DND-41 (cell line): Measurements from ENCODE around the gene PLAGL1.

Experiments used
- ATAC-seq: fragments of 200-7000 bp; cut with Tn5 transposase; 3 replicates; pipeline ENCODE4 v1.9.1; 2021; ENCODE audit warnings: low read depth; ENCODE audit not compliant: insufficient read depth
- DNase-seq: peaks from one replicate; pipeline ENCODE4 v3.0.0-alpha.2; 2020
- H2AFZ ChIP-seq: 2 replicates; pipeline ENCODE4 v1.6.0; 2012; ENCODE audit warnings: low read depth, low read length
- H3K27ac ChIP-seq: 2 replicates; pipeline ENCODE4 v1.5.1; 2012; ENCODE audit warnings: low read length, inconsistent platforms
- H3K27me3 ChIP-seq: fragments of 200-600 bp; sonication (generic); 2 replicates; pipeline ENCODE4 v1.6.0; 2012; ENCODE audit warnings: low read length, mild to moderate bottlenecking, inconsistent platforms; ENCODE audit not compliant: insufficient read depth, poor library complexity
- H3K36me3 ChIP-seq: 2 replicates; pipeline ENCODE4 v1.5.1; 2012; ENCODE audit warnings: low read length, inconsistent platforms; ENCODE audit not compliant: insufficient read depth
- H3K4me1 ChIP-seq: 2 replicates; pipeline ENCODE4 v1.5.1; 2012; ENCODE audit warnings: mild to moderate bottlenecking, low read length; ENCODE audit not compliant: insufficient read depth
- H3K4me2 ChIP-seq: 2 replicates; pipeline ENCODE4 v1.6.0; 2012; ENCODE audit warnings: mild to moderate bottlenecking, moderate library complexity, low read length, inconsistent platforms; ENCODE audit not compliant: insufficient read depth
- H3K4me3 ChIP-seq, 2 experiments: fragments of 200-600 bp in 1 of 2; shearing (Covaris generic) in 1 of 2; 2 replicates each; pipeline ENCODE4 v1.5.1; 2012 to 2016; ENCODE audit warnings: inconsistent platforms in 2 of 2, low read length in 2 of 2, mild to moderate bottlenecking in 2 of 2, low read depth in 1 of 2, moderate library complexity in 1 of 2
- H3K79me2 ChIP-seq: 2 replicates; pipeline ENCODE4 v1.6.0; 2012; ENCODE audit warnings: low read length, inconsistent platforms; ENCODE audit not compliant: insufficient read depth
- H3K9ac ChIP-seq: 2 replicates; pipeline ENCODE4 v1.6.0; 2012; ENCODE audit warnings: low read depth, mild to moderate bottlenecking, inconsistent platforms, low read length, moderate library complexity
- H3K9me3 ChIP-seq: 2 replicates; pipeline ENCODE4 v1.5.1; 2012; ENCODE audit warnings: low read length, moderate library complexity, mild to moderate bottlenecking, inconsistent platforms; ENCODE audit not compliant: insufficient read depth, severe bottlenecking
- H4K20me1 ChIP-seq: 2 replicates; pipeline ENCODE4 v1.6.0; 2012; ENCODE audit warnings: low read length; ENCODE audit not compliant: insufficient read depth
- EZH2 ChIP-seq: IDR thresholded peaks from 3 replicates; pipeline ENCODE4 v1.6.1; 2012; ENCODE audit warnings: borderline replicate concordance, low read depth, mild to moderate bottlenecking, moderate library complexity, low read length, inconsistent platforms; ENCODE audit not compliant: severe bottlenecking
- TF ChIP-seq, protein P1 (sequence below): IDR thresholded peaks from 2 replicates; pipeline ENCODE4 v1.5.1; 2012; ENCODE audit warnings: borderline replicate concordance, low read length, moderate library complexity, mild to moderate bottlenecking; ENCODE audit not compliant: poor library complexity, severe bottlenecking; ENCODE audit errors: extremely low read depth

PLAGL1 gene

DNA sequence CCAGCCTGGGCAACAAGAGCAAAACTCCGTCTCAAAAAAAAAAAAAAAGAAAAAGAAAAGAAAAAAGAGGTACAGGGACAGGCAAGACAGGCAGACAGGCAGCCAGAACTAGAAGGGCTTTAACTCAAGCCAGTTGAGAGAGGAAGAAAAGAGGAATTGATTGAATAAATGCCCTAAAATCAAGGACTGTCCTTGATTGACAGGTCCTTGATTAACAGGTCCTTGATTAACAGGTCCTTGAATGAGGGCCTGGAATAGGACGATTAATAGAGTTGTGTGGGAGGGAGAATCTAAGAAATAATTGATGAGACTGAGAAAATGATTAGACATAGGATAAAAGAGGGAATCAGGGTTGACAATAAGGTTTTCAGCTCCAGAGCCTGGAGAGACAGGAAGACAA lies 107.7 kb downstream of the PLAGL1 start:
- H3K4me3 ChIP-seq, result no peak overlapping the region
- no peaks in the 10 kb centered on the region for H3K27me3 ChIP-seq
- H3K27ac ChIP-seq, result no peak overlapping the region
- DNase-seq (no peak), ATAC-seq (no peak)
- H4K20me1 ChIP-seq, result no peaks in the 10 kb centered on the region
- H3K9ac ChIP-seq, result no peak overlapping the region
- H3K4me1 ChIP-seq, result no peaks in the 10 kb centered on the region
- H3K4me2 ChIP-seq, result no peak overlapping the region
- no peaks in the 10 kb centered on the region for H3K9me3 ChIP-seq
- H3K36me3 ChIP-seq, result no peaks in the 10 kb centered on the region
- no peaks in the 10 kb centered on the region for H3K79me2 ChIP-seq
- TF ChIP-seq, protein P1, sequence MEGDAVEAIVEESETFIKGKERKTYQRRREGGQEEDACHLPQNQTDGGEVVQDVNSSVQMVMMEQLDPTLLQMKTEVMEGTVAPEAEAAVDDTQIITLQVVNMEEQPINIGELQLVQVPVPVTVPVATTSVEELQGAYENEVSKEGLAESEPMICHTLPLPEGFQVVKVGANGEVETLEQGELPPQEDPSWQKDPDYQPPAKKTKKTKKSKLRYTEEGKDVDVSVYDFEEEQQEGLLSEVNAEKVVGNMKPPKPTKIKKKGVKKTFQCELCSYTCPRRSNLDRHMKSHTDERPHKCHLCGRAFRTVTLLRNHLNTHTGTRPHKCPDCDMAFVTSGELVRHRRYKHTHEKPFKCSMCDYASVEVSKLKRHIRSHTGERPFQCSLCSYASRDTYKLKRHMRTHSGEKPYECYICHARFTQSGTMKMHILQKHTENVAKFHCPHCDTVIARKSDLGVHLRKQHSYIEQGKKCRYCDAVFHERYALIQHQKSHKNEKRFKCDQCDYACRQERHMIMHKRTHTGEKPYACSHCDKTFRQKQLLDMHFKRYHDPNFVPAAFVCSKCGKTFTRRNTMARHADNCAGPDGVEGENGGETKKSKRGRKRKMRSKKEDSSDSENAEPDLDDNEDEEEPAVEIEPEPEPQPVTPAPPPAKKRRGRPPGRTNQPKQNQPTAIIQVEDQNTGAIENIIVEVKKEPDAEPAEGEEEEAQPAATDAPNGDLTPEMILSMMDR, result no peak
- no peak for TF ChIP-seq EZH2
- no peak overlapping the region for H2AFZ ChIP-seq

DNA sequence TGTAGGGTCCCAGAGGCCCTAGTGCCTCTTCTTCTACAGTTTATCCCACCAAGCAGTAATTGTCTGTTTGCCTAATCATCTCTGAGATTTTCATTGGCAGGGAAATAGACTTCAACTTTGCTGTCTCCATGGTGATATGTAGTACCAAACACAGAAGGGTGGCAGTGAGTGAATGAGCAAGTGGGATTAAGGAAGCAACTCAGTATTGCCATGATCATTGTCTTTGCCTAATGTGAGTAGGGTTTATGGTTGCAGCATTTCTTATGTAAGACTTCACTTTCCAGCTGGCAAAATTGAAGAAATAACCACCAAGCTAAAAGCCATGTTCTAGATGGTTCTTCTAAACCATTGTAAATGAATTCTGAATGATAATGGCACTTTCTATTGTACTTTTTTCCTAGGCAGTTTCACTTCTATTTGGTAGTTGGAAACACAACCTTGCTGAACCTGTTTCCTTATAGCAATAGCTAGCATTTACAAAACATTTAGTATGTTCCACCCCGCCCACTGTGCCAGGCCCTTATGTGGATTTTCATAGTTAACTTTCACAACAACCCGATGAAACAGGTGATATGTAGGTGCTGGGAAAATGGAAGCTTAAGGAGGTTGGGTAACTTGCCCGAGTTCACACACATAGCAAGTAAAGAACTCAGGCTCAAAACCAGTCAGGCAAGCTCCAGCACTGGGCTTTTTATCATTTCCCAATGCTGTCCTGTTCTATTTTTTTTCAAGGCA lies 111.8 kb downstream of the PLAGL1 start:
- ATAC-seq (no peak), DNase-seq (no peak)
- Histone ChIP-seq H3K4me2 (no peak overlapping the region), H3K4me1 (no peaks in the 10 kb centered on the region), H3K4me3 (no peak overlapping the region), H3K9ac (no peak overlapping the region), H3K9me3 (no peaks in the 10 kb centered on the region), H3K79me2 (no peaks in the 10 kb centered on the region), H3K27me3 (no peaks in the 10 kb centered on the region), H2AFZ (no peak overlapping the region), H3K27ac (no peak overlapping the region), H4K20me1 (no peaks in the 10 kb centered on the region), H3K36me3 (no peaks in the 10 kb centered on the region)
- TF ChIP-seq EZH2, result no peak
- TF ChIP-seq, protein P1, result no peak

DNA sequence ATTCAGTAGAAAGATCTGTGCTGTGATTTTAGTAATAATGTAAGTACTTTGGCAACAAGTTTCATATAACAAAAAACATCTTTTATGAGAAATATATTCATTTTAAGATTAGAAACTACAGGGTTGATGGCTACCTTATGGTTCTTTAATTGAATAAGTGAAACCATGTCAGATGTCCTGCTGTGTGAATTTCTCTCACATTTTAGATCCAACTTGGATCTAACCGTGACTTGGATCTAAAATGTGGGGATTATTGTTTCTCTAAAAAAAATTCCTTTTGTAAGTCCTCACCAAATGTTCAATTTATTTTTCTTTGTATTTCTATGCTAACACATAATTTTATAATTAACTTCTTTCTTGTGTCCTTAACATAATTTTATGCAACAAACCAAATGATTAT lies 113.4 kb downstream of the PLAGL1 start:
- no peak for TF ChIP-seq EZH2

More for the DNA sequence above, 113.4 kb downstream of the PLAGL1 start:
- Histone ChIP-seq H3K9me3 (no peaks in the 10 kb centered on the region), H3K36me3 (no peaks in the 10 kb centered on the region), H3K4me3 (no peak overlapping the region), H3K27me3 (no peaks in the 10 kb centered on the region), H2AFZ (no peak overlapping the region), H3K9ac (no peak overlapping the region), H3K79me2 (no peaks in the 10 kb centered on the region), H3K4me2 (no peak overlapping the region), H3K27ac (no peak overlapping the region), H4K20me1 (no peaks in the 10 kb centered on the region), H3K4me1 (no peaks in the 10 kb centered on the region)
- ATAC-seq (no peak), DNase-seq (no peak)
